Lung microvascular endothelial cell (primary cell): Measurements from ENCODE around the gene GBP1. TPM values are rescaled to one million over a fixed set of nuclear protein-coding genes. Genes with fewer than 3 reads are reported as not detected.
"Not testable (repeated sequence)": the region's sequence is repeated elsewhere in the genome, so short reads cannot be mapped to it uniquely, and the experiment has no call there.

ENCODE experiments used
- DNase-seq, 2 donors: peaks; one replicate each; pipeline versions ENCODE4 v3.0.0 to v3.0.0-alpha.2; 2010; ENCODE audit warnings: low read depth in 2 of 2
- total RNA-seq: library from RNA; depleted of rRNA; stranded (reverse); fragments of >200 nt; gene quantifications from 2 replicates; pipeline ENCODE4 v1.2.1, GENCODE V29; 2014

The GBP1 gene
- total RNA-seq, 1 donor from 2014 or later = 6.0 TPM

- DNase-seq = not testable (repeated sequence)
Measured at GRCh38 chr1:89018318-89018717, 46.7 kb downstream of the GBP1 start.

GRCh38 chr1:89008511-89008910, 56.5 kb downstream of the GBP1 start:
- no peak for DNase-seq

DNA sequence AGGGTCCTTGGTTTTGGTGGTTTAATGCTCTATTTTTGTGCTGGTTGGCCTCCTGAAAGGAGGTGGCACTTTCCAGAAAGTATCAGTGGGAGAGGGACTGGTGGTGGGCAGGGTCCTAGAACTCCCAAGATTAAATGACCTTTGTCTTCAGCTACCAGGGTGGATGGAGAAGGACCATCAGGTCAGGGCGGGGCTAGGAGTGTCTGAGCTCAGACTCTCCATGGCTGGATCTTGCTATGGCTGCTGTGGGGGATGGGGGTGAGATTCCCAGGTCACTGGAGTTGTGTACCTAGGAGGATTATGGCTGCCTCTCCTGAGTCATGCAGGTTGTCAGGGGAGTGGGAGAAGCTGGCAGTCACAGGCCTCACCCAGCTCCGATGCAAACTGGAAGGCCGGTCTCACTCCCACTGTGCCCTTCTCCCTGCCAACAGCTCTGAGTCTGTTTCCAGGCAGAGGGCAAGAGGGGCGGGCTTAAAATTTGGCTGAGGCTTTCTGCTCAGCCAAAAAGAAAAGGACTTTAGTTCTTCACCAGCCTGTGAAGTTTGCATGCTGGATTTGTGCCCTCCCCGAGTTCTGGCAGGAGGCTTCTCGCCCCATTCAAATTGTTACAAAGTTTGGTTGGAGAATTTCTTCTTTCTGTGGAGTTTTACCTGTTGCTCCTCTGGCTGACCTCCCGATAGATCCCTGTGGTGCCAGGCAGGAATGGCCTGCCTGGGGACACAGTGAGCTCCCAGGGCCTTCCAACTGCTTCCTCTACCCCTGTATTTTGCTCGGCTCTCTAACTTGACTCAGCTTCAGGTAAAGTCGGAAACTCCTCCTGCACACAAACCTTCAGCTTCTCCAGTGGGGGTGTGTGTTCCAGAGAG, 59.5 kb downstream of the GBP1 start:
- DNase-seq = no peak

Other genes with a start within 250 kb of the GBP1 start
- 28.8 and 37.9 TPM in 2 replicates for gene GTF2B, start 173.6 kb downstream of the GBP1 start, total RNA-seq
- gene KYAT3, start 72.6 kb downstream of the GBP1 start, total RNA-seq = 12.5 and 15.7 TPM in 2 replicates
- 4.4 and 5.8 TPM in 2 replicates for gene RBMXL1, start 72.6 kb downstream of the GBP1 start, total RNA-seq
- gene GBP3, start 42.3 kb downstream of the GBP1 start, total RNA-seq = 12.3 and 14.8 TPM in 2 replicates
- gene GBP2, start 60.9 kb upstream of the GBP1 start, total RNA-seq = 32.7 and 39.7 TPM in 2 replicates
- not detected in 2 replicates for gene GBP7, start 110.8 kb upstream of the GBP1 start, total RNA-seq
- gene GBP4, start 133.7 kb upstream of the GBP1 start, total RNA-seq = 2.4 TPM in 2 replicates
- gene GBP5, start 207.7 kb upstream of the GBP1 start, total RNA-seq = under 0.01 and 0.22 TPM in 2 replicates